Measurements from ENCODE around the gene RSKR. TPM values are rescaled to one million over a fixed set of nuclear protein-coding genes. Genes with fewer than 3 reads are reported as not detected.

Gene RSKR
- total RNA-seq, 1 experiment from 2014 or later, result 18.9 TPM

GRCh38 chr17:28567604-28568003 lies 46.4 kb downstream of the RSKR start:
- peaks cover 34% of the 10 kb centered on the region for H3K79me2 ChIP-seq (ENCODE audit: insufficient read depth, low read length)

GRCh38 chr17:28563475-28563874 lies 50.5 kb downstream of the RSKR start:
- intact Hi-C loops (cut with micrococcal nuclease), result no loop called here
- H3K4me1 ChIP-seq (ENCODE audit: control insufficient read depth in 1 of 2, insufficient read depth in 2 of 2, low read length in 2 of 2), result peaks cover 6 to 11% of the 10 kb centered on the region in 2 experiments; a peak in 3 of 4 replicates
- H3K27me3 ChIP-seq (ENCODE audit: insufficient read depth, low read length), result no peaks in the 10 kb centered on the region
- CTCF ChIA-PET, result no interaction called here
- no peak overlapping the region for H3K9ac ChIP-seq (ENCODE audit: low read length)
- no peaks in the 10 kb centered on the region for H3K9me2 ChIP-seq (ENCODE audit: insufficient read depth)
- no TSS peak for BruUV-seq (replicated peaks)
- H3K4me3 ChIP-seq (replicated peaks in 1 of 2; ENCODE audit: low read depth in 1 of 2, low read length in 2 of 2), result no peak overlapping the region
- RAD21 ChIA-PET (ENCODE audit: low non-redundant PET in 1 of 2, low total read pairs in 2 of 2, uncharacterized antibody in 2 of 2, unreplicated experiment in 2 of 2), result no interaction called here
- peaks cover 12% of the 10 kb centered on the region; the same call in 1 of the 2 replicates for H3K79me2 ChIP-seq (ENCODE audit: insufficient read depth, low read length)
- H3K9me3 ChIP-seq (ENCODE audit: control insufficient read depth in 1 of 2, insufficient read depth in 1 of 2, low read depth in 1 of 2, low read length in 2 of 2), result no peaks in the 10 kb centered on the region
- POLR2A ChIA-PET, result no interaction called here
- no peak overlapping the region for H3K27ac ChIP-seq (ENCODE audit: low read depth, low read length)
- DNase-seq (ENCODE audit: low read depth, low spot score) (no peak), ATAC-seq (peak; percentile 84)
- no peaks in the 10 kb centered on the region for H4K20me1 ChIP-seq (ENCODE audit: insufficient read depth)
- peak overlapping the region; percentile 20 for H3K4me2 ChIP-seq (ENCODE audit: low read length)
- no peak overlapping the region for H2AFZ ChIP-seq (ENCODE audit: low read depth, low read length, poor library complexity, severe bottlenecking)
- TF ChIP-seq POLR2A (IDR thresholded peaks at IDR 0.05; ENCODE audit: borderline replicate concordance, extremely low read depth, insufficient read depth, insufficient read length) (no peak), CBX3 (IDR thresholded peaks at IDR 0.05; ENCODE audit: low read depth) (no peak), YY1 (IDR thresholded peaks at IDR 0.05; ENCODE audit: extremely low read depth, insufficient replicate concordance, low read depth, low read length) (no peak), EZH2phosphoT487 (IDR thresholded peaks at IDR 0.05; ENCODE audit: borderline replicate concordance) (no peak), SIN3A (IDR thresholded peaks at IDR 0.05; ENCODE audit: low read depth) (no peak), EZH2 (IDR thresholded peaks at IDR 0.05) (no peak), ZNF274 (IDR thresholded peaks at IDR 0.05; ENCODE audit: low read depth, low read length) (no peak), POLR2AphosphoS5 (IDR thresholded peaks at IDR 0.05; ENCODE audit: low read depth, low read length) (no peak), ELF1 (IDR thresholded peaks at IDR 0.05; ENCODE audit: borderline replicate concordance, low read depth) (no peak), SP1 (IDR thresholded peaks at IDR 0.05; ENCODE audit: low read depth) (no peak), TCF7L2 (IDR thresholded peaks at IDR 0.05; ENCODE audit: borderline replicate concordance, extremely low read depth, insufficient read depth, insufficient read length) (no peak), SRF (IDR thresholded peaks at IDR 0.05; ENCODE audit: low read depth) (no peak)
- TF ChIP-seq, protein P1, sequence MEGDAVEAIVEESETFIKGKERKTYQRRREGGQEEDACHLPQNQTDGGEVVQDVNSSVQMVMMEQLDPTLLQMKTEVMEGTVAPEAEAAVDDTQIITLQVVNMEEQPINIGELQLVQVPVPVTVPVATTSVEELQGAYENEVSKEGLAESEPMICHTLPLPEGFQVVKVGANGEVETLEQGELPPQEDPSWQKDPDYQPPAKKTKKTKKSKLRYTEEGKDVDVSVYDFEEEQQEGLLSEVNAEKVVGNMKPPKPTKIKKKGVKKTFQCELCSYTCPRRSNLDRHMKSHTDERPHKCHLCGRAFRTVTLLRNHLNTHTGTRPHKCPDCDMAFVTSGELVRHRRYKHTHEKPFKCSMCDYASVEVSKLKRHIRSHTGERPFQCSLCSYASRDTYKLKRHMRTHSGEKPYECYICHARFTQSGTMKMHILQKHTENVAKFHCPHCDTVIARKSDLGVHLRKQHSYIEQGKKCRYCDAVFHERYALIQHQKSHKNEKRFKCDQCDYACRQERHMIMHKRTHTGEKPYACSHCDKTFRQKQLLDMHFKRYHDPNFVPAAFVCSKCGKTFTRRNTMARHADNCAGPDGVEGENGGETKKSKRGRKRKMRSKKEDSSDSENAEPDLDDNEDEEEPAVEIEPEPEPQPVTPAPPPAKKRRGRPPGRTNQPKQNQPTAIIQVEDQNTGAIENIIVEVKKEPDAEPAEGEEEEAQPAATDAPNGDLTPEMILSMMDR (IDR thresholded peaks at IDR 0.05 in 2 of 3, conservative IDR thresholded peaks at IDR 0.05 in 1 of 3; ENCODE audit: borderline replicate concordance in 1 of 3, insufficient read depth in 1 of 3, low read depth in 2 of 3, low read length in 2 of 3), result no peak
- H3K36me3 ChIP-seq (ENCODE audit: control insufficient read depth in 1 of 2, insufficient read depth in 2 of 2, low read length in 2 of 2), result peaks cover 11 to 17% of the 10 kb centered on the region in 2 experiments; a peak in 3 of 4 replicates

More at GRCh38 chr17:28567604-28568003, 46.4 kb downstream of the RSKR start:
- POLR2A ChIA-PET, result no interaction called here
- Histone ChIP-seq H3K9ac (ENCODE audit: low read length) (no peak overlapping the region), H3K9me3 (ENCODE audit: control insufficient read depth in 1 of 2, insufficient read depth in 1 of 2, low read depth in 1 of 2, low read length in 2 of 2) (no peaks in the 10 kb centered on the region), H3K27me3 (ENCODE audit: insufficient read depth, low read length) (no peaks in the 10 kb centered on the region), H4K20me1 (ENCODE audit: insufficient read depth) (no peaks in the 10 kb centered on the region), H3K4me1 (ENCODE audit: control insufficient read depth in 1 of 2, insufficient read depth in 2 of 2, low read length in 2 of 2) (peaks cover 6 to 30% of the 10 kb centered on the region in 2 experiments), H3K9me2 (ENCODE audit: insufficient read depth) (no peaks in the 10 kb centered on the region), H2AFZ (ENCODE audit: low read depth, low read length, poor library complexity, severe bottlenecking) (no peak overlapping the region), H3K27ac (ENCODE audit: low read depth, low read length) (no peak overlapping the region), H3K4me2 (ENCODE audit: low read length) (no peak overlapping the region), H3K36me3 (ENCODE audit: control insufficient read depth in 1 of 2, insufficient read depth in 2 of 2, low read length in 2 of 2) (peaks cover 3 to 8% of the 10 kb centered on the region in 2 experiments; a peak in 2 of 4 replicates), H3K4me3 (replicated peaks in 1 of 2; ENCODE audit: low read depth in 1 of 2, low read length in 2 of 2) (no peak overlapping the region)
- intact Hi-C loops (cut with micrococcal nuclease), result no loop called here
- BruUV-seq (replicated peaks), result no TSS peak
- CTCF ChIA-PET, result no interaction called here
- RAD21 ChIA-PET (ENCODE audit: low non-redundant PET in 1 of 2, low total read pairs in 2 of 2, uncharacterized antibody in 2 of 2, unreplicated experiment in 2 of 2), result no interaction called here
- DNase-seq (ENCODE audit: low read depth, low spot score), result no peak
- ATAC-seq, result no peak
- TF ChIP-seq JUND (IDR thresholded peaks at IDR 0.05) (no peak), SRF (IDR thresholded peaks at IDR 0.05; ENCODE audit: low read depth) (no peak), ELF1 (IDR thresholded peaks at IDR 0.05; ENCODE audit: borderline replicate concordance, low read depth) (no peak), ZNF274 (IDR thresholded peaks at IDR 0.05; ENCODE audit: low read depth, low read length) (no peak), POLR2A (IDR thresholded peaks at IDR 0.05; ENCODE audit: borderline replicate concordance, extremely low read depth, insufficient read depth, insufficient read length) (no peak), MAX (IDR thresholded peaks at IDR 0.05) (no peak), POLR2AphosphoS5 (IDR thresholded peaks at IDR 0.05; ENCODE audit: low read depth, low read length) (no peak), EGR1 (IDR thresholded peaks at IDR 0.05; ENCODE audit: low read depth) (no peak)

Data from HCT116 (cell line).